Cardiac muscle cell (in vitro differentiated cells and primary cell): ENCODE results near the gene TNRC18. TPM values are rescaled to one million over a fixed set of nuclear protein-coding genes. Genes with fewer than 3 reads are reported as not detected.

Experiments used
- DNase-seq, 2 donors: peaks; one replicate each; pipeline versions ENCODE4 v3.0.0 to v3.0.0-alpha.2; 2010 to 2017; ENCODE audit warnings: low read depth in 1 of 2, low spot score in 1 of 2
- H3K27ac ChIP-seq: fragments of 200-600 bp; sonication (generic); 2 replicates; pipeline ENCODE4 v1.5.1; 2016
- H3K27me3 ChIP-seq: fragments of 200-600 bp; sonication (generic); 2 replicates; pipeline ENCODE4 v1.6.0; 2016; ENCODE audit warnings: control low read depth
- H3K36me3 ChIP-seq: fragments of 200-600 bp; sonication (generic); 2 replicates; pipeline ENCODE4 v1.5.1; 2016; ENCODE audit warnings: control low read depth
- H3K4me1 ChIP-seq: fragments of 200-600 bp; sonication (generic); 2 replicates; pipeline ENCODE4 v1.8.1; 2017; ENCODE audit warnings: low read depth, mild to moderate bottlenecking, mixed run types
- H3K4me3 ChIP-seq: fragments of 200-600 bp; sonication (generic); 2 replicates; pipeline ENCODE4 v1.5.1; 2016; ENCODE audit warnings: mild to moderate bottlenecking
- H3K9me3 ChIP-seq: fragments of 200-600 bp; sonication (generic); 2 replicates; pipeline ENCODE4 v1.5.1; 2017; ENCODE audit warnings: low read depth, mild to moderate bottlenecking, control low read depth
- polyA plus RNA-seq: library from polyadenylated mRNA; unstranded; fragments of >200 nt; fragmentation: Nextera tagmentation; extraction: Ambion mirVana; gene quantifications from 2 replicates; pipeline ENCODE4 v1.2.1, GENCODE V29; 2016
- total RNA-seq: library from RNA; depleted of rRNA; stranded (reverse); fragments of >200 nt; gene quantifications from 2 replicates; pipeline ENCODE4 v1.2.3, GENCODE V29; 2016
- TF ChIP-seq, protein P1 (sequence below): IDR thresholded peaks from 2 replicates; pipeline ENCODE4 v1.5.1; 2012; ENCODE audit warnings: low read depth, mild to moderate bottlenecking, low read length

Gene TNRC18
- total and polyA plus RNA-seq, 2 experiments from 2014 or later, result 15.1 to 180 TPM

DNA sequence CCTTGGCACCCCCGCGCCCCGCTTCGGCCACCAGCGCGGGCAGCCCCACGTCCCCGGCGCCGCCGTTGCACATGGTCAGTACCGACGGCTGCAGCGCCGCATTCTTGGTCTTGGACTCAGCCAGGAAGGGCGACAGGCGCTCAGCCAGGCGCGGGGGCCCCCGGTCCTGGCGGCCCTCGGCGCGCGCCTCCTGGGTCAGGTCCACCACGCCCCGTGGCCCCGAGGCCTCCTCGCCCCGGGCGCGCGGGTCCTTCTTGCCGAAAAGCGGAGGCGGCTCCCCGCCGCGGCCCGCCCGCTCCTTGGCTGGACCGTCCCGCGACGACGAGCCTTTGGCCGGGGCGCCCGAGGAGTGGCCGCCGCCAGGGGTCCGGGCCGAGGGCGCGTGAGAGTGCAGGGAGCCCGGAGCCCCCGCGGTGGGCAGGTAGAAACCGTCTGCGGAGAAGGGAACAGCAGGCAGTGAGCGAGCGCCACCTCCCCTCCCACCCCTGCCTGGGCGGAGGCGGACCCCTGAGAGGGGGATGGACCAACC, 34.7 kb downstream of the TNRC18 start:
- DNase-seq, result no peak
- Histone ChIP-seq H3K4me3 (no peak overlapping the region), H3K9me3 (no peaks in the 10 kb centered on the region), H3K4me1 (no peaks in the 10 kb centered on the region), H3K27ac (no peak overlapping the region), H3K36me3 (peaks cover 15% of the 10 kb centered on the region), H3K27me3 (no peaks in the 10 kb centered on the region)
- TF ChIP-seq, protein P1, sequence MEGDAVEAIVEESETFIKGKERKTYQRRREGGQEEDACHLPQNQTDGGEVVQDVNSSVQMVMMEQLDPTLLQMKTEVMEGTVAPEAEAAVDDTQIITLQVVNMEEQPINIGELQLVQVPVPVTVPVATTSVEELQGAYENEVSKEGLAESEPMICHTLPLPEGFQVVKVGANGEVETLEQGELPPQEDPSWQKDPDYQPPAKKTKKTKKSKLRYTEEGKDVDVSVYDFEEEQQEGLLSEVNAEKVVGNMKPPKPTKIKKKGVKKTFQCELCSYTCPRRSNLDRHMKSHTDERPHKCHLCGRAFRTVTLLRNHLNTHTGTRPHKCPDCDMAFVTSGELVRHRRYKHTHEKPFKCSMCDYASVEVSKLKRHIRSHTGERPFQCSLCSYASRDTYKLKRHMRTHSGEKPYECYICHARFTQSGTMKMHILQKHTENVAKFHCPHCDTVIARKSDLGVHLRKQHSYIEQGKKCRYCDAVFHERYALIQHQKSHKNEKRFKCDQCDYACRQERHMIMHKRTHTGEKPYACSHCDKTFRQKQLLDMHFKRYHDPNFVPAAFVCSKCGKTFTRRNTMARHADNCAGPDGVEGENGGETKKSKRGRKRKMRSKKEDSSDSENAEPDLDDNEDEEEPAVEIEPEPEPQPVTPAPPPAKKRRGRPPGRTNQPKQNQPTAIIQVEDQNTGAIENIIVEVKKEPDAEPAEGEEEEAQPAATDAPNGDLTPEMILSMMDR, result no peak

DNA sequence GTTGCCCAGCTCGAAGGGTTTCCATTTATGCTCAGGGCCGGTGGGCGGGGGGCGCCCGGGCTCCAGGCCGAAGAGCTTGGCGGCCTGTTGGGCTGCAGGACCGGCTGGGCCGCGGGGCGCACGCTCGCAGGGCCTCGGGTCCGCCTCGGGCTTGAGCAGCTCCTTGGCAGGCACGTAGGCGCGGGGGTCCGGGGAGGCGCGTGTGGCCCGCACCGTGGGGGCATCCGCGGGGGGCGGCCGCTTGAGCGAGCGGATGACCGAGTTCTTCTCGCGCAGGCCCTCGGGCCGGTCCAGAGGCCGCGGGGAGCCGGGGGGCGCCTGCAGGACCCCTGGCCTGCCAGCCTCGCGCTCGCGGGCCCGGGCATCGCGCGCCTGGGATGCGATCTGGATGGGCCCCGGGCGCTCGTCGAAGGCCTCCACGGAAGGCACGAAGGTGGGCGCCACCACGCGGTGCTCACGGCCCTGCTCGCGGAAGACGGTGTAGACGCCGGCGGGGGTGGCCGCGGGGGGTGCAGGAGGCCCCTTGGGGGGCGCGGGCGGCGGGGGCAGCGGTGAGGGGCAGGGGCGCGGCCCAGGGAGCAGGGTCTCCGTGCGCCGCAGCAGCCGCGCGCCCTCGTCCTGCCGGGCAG, 35.2 kb downstream of the TNRC18 start:
- H3K9me3 ChIP-seq, result no peaks in the 10 kb centered on the region
- DNase-seq, result no peak
- H3K27ac ChIP-seq, result no peak overlapping the region
- H3K27me3 ChIP-seq, result no peaks in the 10 kb centered on the region
- peaks cover 15% of the 10 kb centered on the region for H3K36me3 ChIP-seq
- TF ChIP-seq, protein P1, result no peak
- H3K4me1 ChIP-seq, result no peaks in the 10 kb centered on the region
- no peak overlapping the region for H3K4me3 ChIP-seq

DNA sequence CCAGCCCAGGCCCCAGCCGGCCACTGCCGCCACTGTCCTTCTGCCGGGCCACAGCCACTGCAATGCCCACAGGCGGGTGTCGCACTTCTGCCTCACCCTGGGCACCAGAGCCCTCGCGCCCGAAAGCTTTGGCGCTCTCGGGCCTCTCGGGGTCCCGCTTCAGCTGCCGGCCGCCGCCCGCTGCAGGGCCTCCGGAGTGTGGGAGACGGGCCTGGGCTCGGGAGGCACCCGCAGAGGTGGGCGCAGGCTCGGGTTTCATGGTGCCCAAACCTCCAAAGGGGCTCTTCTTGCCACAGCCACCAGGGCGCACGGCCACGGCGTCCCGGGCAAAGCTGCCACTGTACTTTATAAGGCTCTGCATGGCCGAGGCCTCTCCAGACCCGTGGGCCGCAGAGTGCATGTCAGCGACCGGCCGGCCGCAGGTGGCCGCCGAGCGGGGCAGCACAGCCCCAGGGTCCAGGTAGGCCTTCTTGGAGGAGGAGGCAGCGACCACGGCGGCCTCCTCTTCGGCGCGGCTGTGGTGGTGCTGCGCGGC, 35.9 kb downstream of the TNRC18 start:
- DNase-seq, result no peak
- no peak overlapping the region for H3K4me3 ChIP-seq

DNA sequence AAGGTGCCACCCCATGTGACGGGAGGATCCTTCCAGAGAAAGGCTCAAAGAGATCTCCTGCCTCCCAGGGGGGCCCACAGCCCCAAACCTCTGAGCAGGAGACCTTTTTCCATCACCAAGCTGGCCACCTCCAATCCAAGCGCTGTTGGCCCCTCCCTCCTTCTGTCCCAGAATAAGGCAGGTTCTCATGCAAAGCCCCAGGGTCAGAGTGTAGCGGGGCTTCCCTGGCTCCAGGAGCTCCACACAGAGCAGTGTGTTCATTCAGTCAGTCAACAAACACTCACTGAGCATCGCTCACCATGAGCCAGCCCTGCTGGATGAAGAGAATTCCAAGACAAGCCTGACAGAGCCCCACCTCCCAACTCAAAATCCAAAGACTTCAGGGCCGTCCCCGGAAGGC, 39.0 kb downstream of the TNRC18 start:
- Histone ChIP-seq H3K36me3 (peaks cover 15% of the 10 kb centered on the region), H3K27me3 (no peaks in the 10 kb centered on the region), H3K4me1 (peaks cover 18% of the 10 kb centered on the region), H3K27ac (peak overlapping the region; percentile 40), H3K4me3 (no peak overlapping the region), H3K9me3 (no peaks in the 10 kb centered on the region)
- no peak for DNase-seq
- TF ChIP-seq, protein P1, result no peak

More for the DNA sequence above, 35.9 kb downstream of the TNRC18 start:
- Histone ChIP-seq H3K4me1 (peaks cover 5% of the 10 kb centered on the region), H3K9me3 (no peaks in the 10 kb centered on the region), H3K36me3 (peaks cover 15% of the 10 kb centered on the region), H3K27me3 (no peaks in the 10 kb centered on the region), H3K27ac (no peak overlapping the region)
- TF ChIP-seq, protein P1, result no peak

DNA sequence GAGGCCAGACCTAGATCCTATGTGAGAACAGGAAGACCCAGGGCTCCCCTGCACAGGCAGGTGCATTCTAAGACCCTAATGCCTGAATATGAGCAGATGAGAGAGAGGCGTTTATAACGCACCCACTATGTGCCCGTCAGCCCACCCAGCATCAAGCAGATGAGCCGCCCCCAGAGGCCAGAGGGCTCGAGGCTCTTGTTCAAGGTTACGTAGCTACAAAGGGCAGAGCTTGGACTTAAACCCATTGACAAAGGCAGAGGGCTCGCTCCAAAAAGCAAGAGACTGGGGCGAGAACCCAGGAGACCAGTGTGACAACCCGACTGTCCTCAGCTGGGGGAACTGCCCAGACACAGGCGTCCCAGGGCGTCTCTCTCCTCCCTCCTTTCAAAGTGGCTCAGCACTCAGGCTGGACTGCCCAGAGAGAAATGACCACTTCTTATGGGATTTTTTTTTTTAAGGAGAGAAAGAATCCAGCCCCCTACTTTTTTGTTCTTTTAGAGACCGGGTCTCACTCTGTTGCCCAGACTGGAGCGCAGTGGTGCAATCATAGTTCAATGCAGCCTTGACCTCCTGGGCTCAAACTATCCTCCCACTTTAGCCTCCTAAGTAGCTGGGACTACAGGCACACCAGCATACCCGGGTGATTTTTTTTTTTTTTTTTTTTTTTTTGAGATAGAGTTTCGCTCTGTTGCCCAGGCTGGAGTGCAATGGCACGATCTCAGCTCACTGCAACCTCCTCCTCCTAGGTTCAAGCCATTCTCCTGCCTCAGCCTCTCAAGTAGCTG, 40.1 kb downstream of the TNRC18 start:
- H3K36me3 ChIP-seq, result peaks cover 13% of the 10 kb centered on the region
- no peak overlapping the region for H3K4me3 ChIP-seq
- peak overlapping the region; percentile 76 for H3K27ac ChIP-seq
- H3K9me3 ChIP-seq, result no peaks in the 10 kb centered on the region
- DNase-seq, result no peak
- H3K27me3 ChIP-seq, result no peaks in the 10 kb centered on the region
- peaks cover 18% of the 10 kb centered on the region for H3K4me1 ChIP-seq
- TF ChIP-seq, protein P1, result no peak
